SK-N-SH (cell line): Measurements from ENCODE around the gene RIT1. TPM values are rescaled to one million over a fixed set of nuclear protein-coding genes. Genes with fewer than 3 reads are reported as not detected.
A peak's percentile ranks its signal among the peaks of the same experiment; 100 is the strongest.

Experiments
- CTCF ChIA-PET: fragments of 300-600, 350-600 bp; formaldehyde crosslinking; extraction: SDS; loops from one replicate; lab custom pipeline; 2021; lab: Yijun Ruan, JAX
- POLR2A ChIA-PET: fragments of 350-600 bp; sonication (Branson Sonifier 250); formaldehyde crosslinking; extraction: SDS; loops from one replicate; lab custom pipeline; 2020; ENCODE audit warnings: antibody characterized with exemption, inconsistent platforms; lab: Yijun Ruan, JAX
- DNase-seq: peaks from one replicate; pipeline ENCODE4 v3.0.0; 2012
- H2AFZ ChIP-seq: fragments of 200-600 bp; sonication (generic); 2 replicates; pipeline ENCODE4 v1.8.1; 2016; ENCODE audit warnings: antibody characterized with exemption, mild to moderate bottlenecking, low read depth
- H3F3A ChIP-seq: fragments of 200-600 bp; sonication (generic); replicated peaks from 2 replicates; pipeline ENCODE3; 2016; ENCODE audit warnings: antibody characterized with exemption, mild to moderate bottlenecking; ENCODE audit not compliant: insufficient read depth
- H3K27ac ChIP-seq, 2 experiments: fragments of 200-500 bp in 1 of 2; fragments of 200-600 bp in 1 of 2; sonication (Bioruptor generic) in 1 of 2; sonication (generic), shearing (Covaris generic) in 1 of 2; 2 replicates each; pipeline versions ENCODE4 v1.5.1 to v1.6.1; 2014 to 2016; ENCODE audit warnings: low read depth in 2 of 2, inconsistent platforms in 1 of 2, low read length in 1 of 2, mild to moderate bottlenecking in 1 of 2, mixed read lengths in 1 of 2
- H3K27me3 ChIP-seq: fragments of 200-600 bp; sonication (generic), shearing (Covaris generic); 2 replicates; pipeline ENCODE4 v1.6.1; 2016; ENCODE audit warnings: mixed run types; ENCODE audit not compliant: insufficient read depth
- H3K36me3 ChIP-seq, 2 experiments: fragments of 200-500 bp in 1 of 2; fragments of 200-600 bp in 1 of 2; sonication (Bioruptor generic) in 1 of 2; sonication (generic) in 1 of 2; replicated peaks in 1 of 2; 2 replicates each; pipeline versions ENCODE3 to v1.5.1; 2014 to 2016; ENCODE audit warnings: low read length in 1 of 2, mild to moderate bottlenecking in 1 of 2; ENCODE audit not compliant: insufficient read depth in 2 of 2, control insufficient read depth in 1 of 2
- H3K4me1 ChIP-seq, 2 experiments: fragments of 200-500 bp in 1 of 2; fragments of 200-600 bp in 1 of 2; sonication (Bioruptor generic) in 1 of 2; sonication (generic), shearing (Covaris generic) in 1 of 2; 2 replicates each; pipeline versions ENCODE4 v1.5.1 to v1.6.1; 2014 to 2016; ENCODE audit warnings: low read depth in 1 of 2, low read length in 1 of 2, mixed run types in 1 of 2; ENCODE audit not compliant: insufficient read depth in 2 of 2, control insufficient read depth in 1 of 2
- H3K4me2 ChIP-seq: fragments of 200-600 bp; sonication (generic), shearing (Covaris generic); 2 replicates; pipeline ENCODE4 v1.6.1; 2017; ENCODE audit warnings: mixed run types
- H3K4me3 ChIP-seq, 2 experiments: fragments of 200-500 bp in 1 of 2; fragments of 200-600 bp in 1 of 2; sonication (Bioruptor generic) in 1 of 2; sonication (generic), shearing (Covaris generic) in 1 of 2; 2 replicates each; pipeline versions ENCODE4 v1.5.1 to v1.8.1; 2014 to 2016; ENCODE audit warnings: low read depth in 2 of 2, inconsistent platforms in 1 of 2, low read length in 1 of 2, mild to moderate bottlenecking in 1 of 2, mixed read lengths in 1 of 2, moderate library complexity in 1 of 2
- H3K79me2 ChIP-seq: fragments of 200-600 bp; sonication (generic); 2 replicates; pipeline ENCODE4 v1.8.1; 2017; ENCODE audit warnings: mild to moderate bottlenecking; ENCODE audit not compliant: insufficient read depth
- H3K9ac ChIP-seq: fragments of 200-600 bp; sonication (generic); 2 replicates; pipeline ENCODE4 v1.6.1; 2017; ENCODE audit warnings: mixed run types
- H3K9me2 ChIP-seq: fragments of 200-600 bp; sonication (generic); 2 replicates; pipeline ENCODE4 v1.6.1; 2017; ENCODE audit warnings: mixed run types
- H3K9me3 ChIP-seq: fragments of 200-600 bp; sonication (generic); 2 replicates; pipeline ENCODE4 v1.6.1; 2017; ENCODE audit warnings: mixed run types, mild to moderate bottlenecking, moderate library complexity
- H4K20me1 ChIP-seq: fragments of 200-600 bp; sonication (generic); 2 replicates; pipeline ENCODE4 v1.6.1; 2017; ENCODE audit warnings: mild to moderate bottlenecking, mixed run types; ENCODE audit not compliant: insufficient read depth
- CHD2 ChIP-seq: fragments of 150-350 bp; IDR thresholded peaks from 2 replicates; pipeline ENCODE4 v1.6.1; 2018; ENCODE audit warnings: low read length; ENCODE audit not compliant: partially characterized antibody
- ELF1 ChIP-seq: IDR thresholded peaks from 2 replicates; pipeline ENCODE4 v1.4.0; 2012
- EP300 ChIP-seq, 2 experiments: IDR thresholded peaks; 2 replicates each; pipeline versions ENCODE4 v1.4.0 to v1.6.1; 2012; ENCODE audit warnings: borderline replicate concordance in 1 of 2, low read depth in 1 of 2, low read length in 1 of 2
- GABPA ChIP-seq: IDR thresholded peaks from 2 replicates; pipeline ENCODE4 v1.4.0; 2012; ENCODE audit warnings: low read depth, mild to moderate bottlenecking
- MXI1 ChIP-seq: IDR thresholded peaks from 2 replicates; pipeline ENCODE4 v1.6.1; 2012; ENCODE audit warnings: mild to moderate bottlenecking, low read depth, low read length, improper control_type of control experiment
- POLR2AphosphoS5 ChIP-seq: IDR thresholded peaks from 2 replicates; pipeline ENCODE4 v1.6.1; 2012; ENCODE audit warnings: low read depth, low read length
- RXRA ChIP-seq: IDR thresholded peaks from 2 replicates; pipeline ENCODE4 v1.4.0; 2012; ENCODE audit warnings: low read depth, mild to moderate bottlenecking, borderline replicate concordance
- SMC3 ChIP-seq: IDR thresholded peaks from 2 replicates; pipeline ENCODE4 v1.6.1; 2012; ENCODE audit warnings: low read depth, low read length, improper control_type of control experiment
- WGBS: methylation state at CpG from one replicate; pipeline ENCODE4 v1.1.6; 2017; ENCODE audit warnings: low lambda C conversion rate; 5-methylcytosine and 5-hydroxymethylcytosine counted together
- polyA plus RNA-seq, 3 experiments: library from polyadenylated mRNA; depleted of rRNA; stranded (reverse); fragments of >200 nt; gene quantifications; 2 replicates each; pipeline ENCODE4 v1.2.3, GENCODE V29; 2012
- TF ChIP-seq, protein P1 (sequence below): fragments of 150-350 bp; IDR thresholded peaks from 2 replicates; pipeline ENCODE4 v1.6.1; 2016; ENCODE audit warnings: mild to moderate bottlenecking, low read depth, low read length
- TF ChIP-seq, protein P2 (sequence below): fragments of 150-350 bp; IDR thresholded peaks from 2 replicates; pipeline ENCODE4 v1.6.1; 2017; ENCODE audit warnings: antibody characterized with exemption, low read length, low read depth, borderline replicate concordance
- TF ChIP-seq, protein P3 (sequence below): fragments of 200-600 bp; sonication (generic); IDR thresholded peaks from 2 replicates; pipeline ENCODE4 v1.6.1; 2017; ENCODE audit warnings: antibody characterized with exemption, mild to moderate bottlenecking, moderate library complexity
- TF ChIP-seq, protein P4 (sequence below): IDR thresholded peaks from 2 replicates; pipeline ENCODE4 v1.6.1; 2012; ENCODE audit warnings: mild to moderate bottlenecking, low read depth, low read length, moderate library complexity

The RIT1 gene
- polyA plus RNA-seq, 1 of the 3 experiments (the other 2 are of a cell fraction): 28.8 TPM

DNA sequence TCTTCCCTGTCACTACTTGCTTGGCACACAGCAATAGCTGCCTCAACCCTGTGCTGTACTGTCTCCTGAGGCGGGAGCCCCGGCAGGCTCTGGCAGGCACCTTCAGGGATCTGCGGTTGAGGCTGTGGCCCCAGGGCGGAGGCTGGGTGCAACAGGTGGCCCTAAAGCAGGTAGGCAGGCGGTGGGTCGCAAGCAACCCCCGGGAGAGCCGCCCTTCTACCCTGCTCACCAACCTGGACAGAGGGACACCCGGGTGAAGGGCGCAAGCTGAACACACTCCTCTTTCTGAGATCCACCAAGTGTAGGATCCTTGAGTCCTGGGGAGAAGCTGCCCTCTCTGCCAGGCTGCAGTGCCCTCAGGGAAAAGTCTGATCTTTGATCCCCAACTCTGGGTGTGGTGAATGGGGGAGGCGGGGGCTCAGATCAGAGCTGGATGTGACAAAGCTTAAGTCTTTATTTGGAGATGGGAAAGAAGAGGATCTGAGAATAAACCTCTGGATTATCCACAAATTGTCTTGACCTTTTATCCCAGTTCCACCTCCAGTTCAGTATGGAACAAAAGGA, 31.5 kb upstream of the RIT1 start:
- peaks cover 17 to 23% of the 10 kb centered on the region in 2 experiments for H3K4me1 ChIP-seq
- H3K4me2 ChIP-seq: no peak overlapping the region
- peaks cover 58% of the 10 kb centered on the region for H3F3A ChIP-seq
- no peaks in the 10 kb centered on the region for H3K27me3 ChIP-seq
- DNase-seq: peak; percentile 19
- ChIA-PET CTCF (interaction anchor here (1.0 to 2.5 kb wide), 3 partner anchors 47 to 83 kb away, joined by 3 to 18 read pairs (median 3); no protein-coding TSS in a partner anchor), POLR2A (no interaction called here)
- no peak overlapping the region for H3K4me3 ChIP-seq
- no peak overlapping the region for H2AFZ ChIP-seq
- no peaks in the 10 kb centered on the region for H3K9me3 ChIP-seq
- TF ChIP-seq EP300 (IDR thresholded peaks at IDR 0.05; ENCODE audit: borderline replicate concordance in 1 of 2, low read depth in 1 of 2, low read length in 1 of 2): no peak
- no peak for TF ChIP-seq POLR2AphosphoS5
- TF ChIP-seq MXI1: no peak
- TF ChIP-seq, protein P1, sequence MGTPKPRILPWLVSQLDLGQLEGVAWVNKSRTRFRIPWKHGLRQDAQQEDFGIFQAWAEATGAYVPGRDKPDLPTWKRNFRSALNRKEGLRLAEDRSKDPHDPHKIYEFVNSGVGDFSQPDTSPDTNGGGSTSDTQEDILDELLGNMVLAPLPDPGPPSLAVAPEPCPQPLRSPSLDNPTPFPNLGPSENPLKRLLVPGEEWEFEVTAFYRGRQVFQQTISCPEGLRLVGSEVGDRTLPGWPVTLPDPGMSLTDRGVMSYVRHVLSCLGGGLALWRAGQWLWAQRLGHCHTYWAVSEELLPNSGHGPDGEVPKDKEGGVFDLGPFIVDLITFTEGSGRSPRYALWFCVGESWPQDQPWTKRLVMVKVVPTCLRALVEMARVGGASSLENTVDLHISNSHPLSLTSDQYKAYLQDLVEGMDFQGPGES: no peak
- TF ChIP-seq, protein P2, sequence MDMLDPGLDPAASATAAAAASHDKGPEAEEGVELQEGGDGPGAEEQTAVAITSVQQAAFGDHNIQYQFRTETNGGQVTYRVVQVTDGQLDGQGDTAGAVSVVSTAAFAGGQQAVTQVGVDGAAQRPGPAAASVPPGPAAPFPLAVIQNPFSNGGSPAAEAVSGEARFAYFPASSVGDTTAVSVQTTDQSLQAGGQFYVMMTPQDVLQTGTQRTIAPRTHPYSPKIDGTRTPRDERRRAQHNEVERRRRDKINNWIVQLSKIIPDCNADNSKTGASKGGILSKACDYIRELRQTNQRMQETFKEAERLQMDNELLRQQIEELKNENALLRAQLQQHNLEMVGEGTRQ: no peak
- TF ChIP-seq RXRA: no peak
- no peak for TF ChIP-seq CHD2
- no peak for TF ChIP-seq ELF1
- no peak for TF ChIP-seq GABPA
- TF ChIP-seq, protein P3, sequence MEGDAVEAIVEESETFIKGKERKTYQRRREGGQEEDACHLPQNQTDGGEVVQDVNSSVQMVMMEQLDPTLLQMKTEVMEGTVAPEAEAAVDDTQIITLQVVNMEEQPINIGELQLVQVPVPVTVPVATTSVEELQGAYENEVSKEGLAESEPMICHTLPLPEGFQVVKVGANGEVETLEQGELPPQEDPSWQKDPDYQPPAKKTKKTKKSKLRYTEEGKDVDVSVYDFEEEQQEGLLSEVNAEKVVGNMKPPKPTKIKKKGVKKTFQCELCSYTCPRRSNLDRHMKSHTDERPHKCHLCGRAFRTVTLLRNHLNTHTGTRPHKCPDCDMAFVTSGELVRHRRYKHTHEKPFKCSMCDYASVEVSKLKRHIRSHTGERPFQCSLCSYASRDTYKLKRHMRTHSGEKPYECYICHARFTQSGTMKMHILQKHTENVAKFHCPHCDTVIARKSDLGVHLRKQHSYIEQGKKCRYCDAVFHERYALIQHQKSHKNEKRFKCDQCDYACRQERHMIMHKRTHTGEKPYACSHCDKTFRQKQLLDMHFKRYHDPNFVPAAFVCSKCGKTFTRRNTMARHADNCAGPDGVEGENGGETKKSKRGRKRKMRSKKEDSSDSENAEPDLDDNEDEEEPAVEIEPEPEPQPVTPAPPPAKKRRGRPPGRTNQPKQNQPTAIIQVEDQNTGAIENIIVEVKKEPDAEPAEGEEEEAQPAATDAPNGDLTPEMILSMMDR: no peak
- TF ChIP-seq SMC3: no peak
- TF ChIP-seq, protein P4, sequence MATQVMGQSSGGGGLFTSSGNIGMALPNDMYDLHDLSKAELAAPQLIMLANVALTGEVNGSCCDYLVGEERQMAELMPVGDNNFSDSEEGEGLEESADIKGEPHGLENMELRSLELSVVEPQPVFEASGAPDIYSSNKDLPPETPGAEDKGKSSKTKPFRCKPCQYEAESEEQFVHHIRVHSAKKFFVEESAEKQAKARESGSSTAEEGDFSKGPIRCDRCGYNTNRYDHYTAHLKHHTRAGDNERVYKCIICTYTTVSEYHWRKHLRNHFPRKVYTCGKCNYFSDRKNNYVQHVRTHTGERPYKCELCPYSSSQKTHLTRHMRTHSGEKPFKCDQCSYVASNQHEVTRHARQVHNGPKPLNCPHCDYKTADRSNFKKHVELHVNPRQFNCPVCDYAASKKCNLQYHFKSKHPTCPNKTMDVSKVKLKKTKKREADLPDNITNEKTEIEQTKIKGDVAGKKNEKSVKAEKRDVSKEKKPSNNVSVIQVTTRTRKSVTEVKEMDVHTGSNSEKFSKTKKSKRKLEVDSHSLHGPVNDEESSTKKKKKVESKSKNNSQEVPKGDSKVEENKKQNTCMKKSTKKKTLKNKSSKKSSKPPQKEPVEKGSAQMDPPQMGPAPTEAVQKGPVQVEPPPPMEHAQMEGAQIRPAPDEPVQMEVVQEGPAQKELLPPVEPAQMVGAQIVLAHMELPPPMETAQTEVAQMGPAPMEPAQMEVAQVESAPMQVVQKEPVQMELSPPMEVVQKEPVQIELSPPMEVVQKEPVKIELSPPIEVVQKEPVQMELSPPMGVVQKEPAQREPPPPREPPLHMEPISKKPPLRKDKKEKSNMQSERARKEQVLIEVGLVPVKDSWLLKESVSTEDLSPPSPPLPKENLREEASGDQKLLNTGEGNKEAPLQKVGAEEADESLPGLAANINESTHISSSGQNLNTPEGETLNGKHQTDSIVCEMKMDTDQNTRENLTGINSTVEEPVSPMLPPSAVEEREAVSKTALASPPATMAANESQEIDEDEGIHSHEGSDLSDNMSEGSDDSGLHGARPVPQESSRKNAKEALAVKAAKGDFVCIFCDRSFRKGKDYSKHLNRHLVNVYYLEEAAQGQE: no peak
- H3K9me2 ChIP-seq: no peaks in the 10 kb centered on the region
- no peaks in the 10 kb centered on the region for H3K79me2 ChIP-seq
- peaks cover 16 to 18% of the 10 kb centered on the region in 2 experiments for H3K36me3 ChIP-seq
- no peaks in the 10 kb centered on the region for H4K20me1 ChIP-seq
- WGBS: 94% methylated on average over 1 of the region's 11 CpGs
- H3K27ac ChIP-seq: peak overlapping the region in 1 of 2 experiments; percentile 10; a peak in 1 of 4 replicates
- H3K9ac ChIP-seq: no peak overlapping the region
